ENCODE measurements around the gene DNAH8.

DNA sequence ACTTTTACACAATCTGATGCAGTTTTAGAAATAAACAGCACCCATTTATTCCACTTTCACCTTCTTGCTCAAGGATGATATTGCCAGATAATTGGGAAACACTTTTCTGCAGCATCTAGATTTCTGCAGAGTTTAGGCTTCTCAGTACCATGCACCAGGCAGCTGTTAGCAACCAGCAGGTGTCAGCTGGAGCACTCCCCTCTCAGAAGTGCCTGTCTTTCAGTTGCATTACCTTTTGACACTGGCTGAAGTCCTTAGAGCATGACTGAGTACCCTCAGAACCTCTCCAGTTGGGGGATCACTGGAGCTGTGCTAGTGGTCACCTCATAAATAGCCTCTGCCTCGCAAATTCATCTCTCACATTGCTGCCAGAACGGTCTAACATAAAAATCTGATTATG, 91.2 kb downstream of the DNAH8 start:
- TF ChIP-seq, protein P1, sequence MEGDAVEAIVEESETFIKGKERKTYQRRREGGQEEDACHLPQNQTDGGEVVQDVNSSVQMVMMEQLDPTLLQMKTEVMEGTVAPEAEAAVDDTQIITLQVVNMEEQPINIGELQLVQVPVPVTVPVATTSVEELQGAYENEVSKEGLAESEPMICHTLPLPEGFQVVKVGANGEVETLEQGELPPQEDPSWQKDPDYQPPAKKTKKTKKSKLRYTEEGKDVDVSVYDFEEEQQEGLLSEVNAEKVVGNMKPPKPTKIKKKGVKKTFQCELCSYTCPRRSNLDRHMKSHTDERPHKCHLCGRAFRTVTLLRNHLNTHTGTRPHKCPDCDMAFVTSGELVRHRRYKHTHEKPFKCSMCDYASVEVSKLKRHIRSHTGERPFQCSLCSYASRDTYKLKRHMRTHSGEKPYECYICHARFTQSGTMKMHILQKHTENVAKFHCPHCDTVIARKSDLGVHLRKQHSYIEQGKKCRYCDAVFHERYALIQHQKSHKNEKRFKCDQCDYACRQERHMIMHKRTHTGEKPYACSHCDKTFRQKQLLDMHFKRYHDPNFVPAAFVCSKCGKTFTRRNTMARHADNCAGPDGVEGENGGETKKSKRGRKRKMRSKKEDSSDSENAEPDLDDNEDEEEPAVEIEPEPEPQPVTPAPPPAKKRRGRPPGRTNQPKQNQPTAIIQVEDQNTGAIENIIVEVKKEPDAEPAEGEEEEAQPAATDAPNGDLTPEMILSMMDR (IDR thresholded peaks at IDR 0.05) = no peak
- no peak for TF ChIP-seq POLR2A (IDR thresholded peaks at IDR 0.05)

All from testis (tissue), 2 donors.